Activated CD4-positive, alpha-beta T cell treated with anti-CD3 and anti-CD28 coated beads, Interleukin-2, amount 10 ng/mL, durations not matched to agents 24 days and 14 days (primary cell): ENCODE measurements around the gene TMCO5A. TPM values are rescaled to one million over a fixed set of nuclear protein-coding genes. Genes with fewer than 3 reads are reported as not detected.
A peak's percentile ranks its signal among the peaks of the same experiment; 100 is the strongest.

Source experiments
- DNase-seq: peaks from one replicate; pipeline ENCODE4 v3.0.0; 2022
- H3K27ac Mint-ChIP-seq: one replicate; pipeline ENCODE4 v1.8.0; 2022; ENCODE audit warnings: mild to moderate bottlenecking, mixed read lengths
- H3K27me3 Mint-ChIP-seq: one replicate; pipeline ENCODE4 v1.8.0; 2022; ENCODE audit warnings: mixed read lengths
- H3K36me3 Mint-ChIP-seq: one replicate; pipeline ENCODE4 v1.8.0; 2022; ENCODE audit warnings: low read depth, mild to moderate bottlenecking, mixed read lengths
- H3K4me1 Mint-ChIP-seq: one replicate; pipeline ENCODE4 v1.8.0; 2021; ENCODE audit warnings: mixed read lengths
- H3K4me3 Mint-ChIP-seq: one replicate; pipeline ENCODE4 v1.8.0; 2022; ENCODE audit warnings: mild to moderate bottlenecking, moderate library complexity, mixed read lengths
- H3K9me3 Mint-ChIP-seq: one replicate; pipeline ENCODE4 v1.8.0; 2021; ENCODE audit warnings: mixed read lengths
- intact Hi-C: fragments of 100-400 bp; cut with micrococcal nuclease; formaldehyde crosslinking; loops from one replicate; pipeline ENCODE4 v1.15.1; 2023
- total RNA-seq: library from RNA; stranded (reverse); gene quantifications from 2 replicates; pipeline ENCODE4 v1.2.3, GENCODE V29; 2022

Gene TMCO5A
- total RNA-seq, 1 donor from 2014 or later = not detected

GRCh38 chr15:37995461-37996347 lies 61.3 kb downstream of the TMCO5A start:
- Mint-ChIP-seq H3K4me3 (no peak overlapping the region), H3K27me3 (peaks cover 4% of the 10 kb centered on the region), H3K4me1 (no peaks in the 10 kb centered on the region), H3K36me3 (no peaks in the 10 kb centered on the region), H3K27ac (no peak overlapping the region), H3K9me3 (no peaks in the 10 kb centered on the region)
- intact Hi-C loops = loop anchor here (2.0 to 5.0 kb wide), 2 partner anchors 359 to 397 kb away; no protein-coding TSS in a partner anchor
- peak; percentile 61 for DNase-seq
